ENCODE data around the gene BICRA. TPM values are rescaled to one million over a fixed set of nuclear protein-coding genes. Genes with fewer than 3 reads are reported as not detected.
A peak's percentile ranks its signal among the peaks of the same experiment; 100 is the strongest.

The BICRA gene
- total and polyA plus RNA-seq, 12 donors: 1.8 to 24.6 (median 9.0) TPM

GRCh38 chr19:47619763-47620162, 10.8 kb downstream of the BICRA start:
- 84 to 92% (median 87%) methylated on average over 6 of the region's 6 CpGs for WGBS, 4 donors
- H3K27me3 ChIP-seq: no peaks in the 10 kb centered on the region
- intact Hi-C loops (cut with DNase I): no loop called here
- no peaks in the 10 kb centered on the region for H3K9me3 ChIP-seq (replicated peaks in 1 of 3)
- H3K27ac ChIP-seq: no peak overlapping the region
- H3K4me1 ChIP-seq (replicated peaks in 1 of 2): peaks cover 14 to 30% of the 10 kb centered on the region in 2 donors
- TF ChIP-seq CTCF (IDR thresholded peaks at IDR 0.05) (no peak), POLR2A (IDR thresholded peaks at IDR 0.05) (no peak)
- no peak for DNase-seq
- H3K36me3 ChIP-seq (replicated peaks in 1 of 2): no peaks in the 10 kb centered on the region
- H3K4me3 ChIP-seq: no peak overlapping the region

DNA sequence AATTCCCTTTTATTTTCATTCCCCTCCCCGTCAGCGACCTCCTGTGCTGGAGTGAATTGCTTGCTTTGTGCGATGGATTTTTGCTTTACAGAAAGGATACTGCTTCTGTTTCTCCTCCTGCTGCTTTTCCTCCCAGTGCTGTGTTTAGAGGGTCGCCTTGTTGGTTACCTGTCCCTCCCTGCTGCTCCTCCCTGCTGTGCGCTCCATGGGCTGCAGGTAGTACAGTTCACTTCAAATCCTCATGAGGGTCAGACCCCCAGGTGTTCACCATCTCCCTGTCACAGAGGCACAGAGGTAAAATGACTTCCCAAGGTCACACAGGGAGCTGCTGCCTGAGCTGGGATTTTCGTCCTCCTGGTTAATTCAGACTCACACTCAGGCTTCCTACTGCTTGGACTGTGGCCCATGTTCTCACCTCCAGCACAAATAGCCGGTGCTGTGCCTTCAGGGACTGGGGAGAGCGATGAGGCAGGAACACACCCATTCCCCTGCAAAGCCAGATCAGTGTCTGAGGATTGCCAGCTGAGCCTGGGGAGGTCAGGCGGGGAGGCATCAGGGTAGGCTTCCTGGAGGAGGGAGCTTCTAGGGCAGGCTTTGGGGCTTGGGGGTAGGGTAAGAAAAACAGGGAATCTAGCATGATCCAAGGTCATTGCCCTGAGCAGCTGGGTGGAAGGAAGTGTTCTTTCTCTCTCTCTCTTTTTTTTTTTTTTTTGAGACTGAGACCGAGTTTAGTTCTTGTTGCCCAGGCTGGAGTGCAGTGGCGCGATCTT, 14.4 kb downstream of the BICRA start:
- no peak overlapping the region for H3K4me3 ChIP-seq
- no peaks in the 10 kb centered on the region for H3K36me3 ChIP-seq (replicated peaks in 1 of 2)
- TF ChIP-seq POLR2A (IDR thresholded peaks at IDR 0.05) (no peak), CTCF (IDR thresholded peaks at IDR 0.05) (no peak)
- H3K9me3 ChIP-seq (replicated peaks in 1 of 3): no peaks in the 10 kb centered on the region
- no peaks in the 10 kb centered on the region for H3K27me3 ChIP-seq
- intact Hi-C loops (cut with DNase I): no loop called here
- peaks cover 14 to 32% of the 10 kb centered on the region in 2 donors for H3K4me1 ChIP-seq (replicated peaks in 1 of 2)
- peak in 1 of 7 donors; percentile 35 for DNase-seq
- WGBS, 4 donors: 70 to 77% (median 74%) methylated on average over 10 to 12 of the region's 12 CpGs
- no peak overlapping the region for H3K27ac ChIP-seq

DNA sequence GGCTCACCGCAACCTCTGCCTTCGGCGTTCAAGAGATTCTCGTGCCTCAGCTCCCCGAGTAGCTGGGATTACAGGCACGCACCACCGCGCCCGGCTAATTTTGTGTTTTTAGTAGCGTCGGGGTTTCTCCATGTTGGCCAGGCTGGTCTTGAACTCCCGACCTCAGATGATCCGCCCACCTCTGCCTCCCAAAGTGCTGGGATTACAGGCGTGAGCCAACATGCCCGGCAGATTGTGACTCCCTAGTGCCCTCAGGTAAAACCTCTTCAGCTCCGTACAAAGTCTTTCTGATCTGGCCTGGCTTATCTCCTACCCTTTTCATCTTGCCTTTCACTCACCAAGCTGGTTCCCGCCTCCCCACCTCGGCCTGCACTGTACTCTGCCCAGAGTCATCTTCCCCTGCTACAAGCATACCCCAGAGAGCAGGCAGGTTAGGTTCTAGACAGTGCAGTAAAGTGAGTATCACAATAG, 15.0 kb downstream of the BICRA start:
- Histone ChIP-seq H3K4me1 (replicated peaks in 1 of 2) (peaks cover 9 to 26% of the 10 kb centered on the region in 2 donors), H3K27me3 (no peaks in the 10 kb centered on the region), H3K9me3 (replicated peaks in 1 of 3) (no peaks in the 10 kb centered on the region), H3K27ac (peak overlapping the region in 1 of 5 donors; percentile 10), H3K36me3 (replicated peaks in 1 of 2) (no peaks in the 10 kb centered on the region), H3K4me3 (no peak overlapping the region)
- no peak for DNase-seq
- intact Hi-C loops (cut with DNase I): no loop called here
- TF ChIP-seq POLR2A (IDR thresholded peaks at IDR 0.05) (no peak), CTCF (IDR thresholded peaks at IDR 0.05) (no peak)
- WGBS, 4 donors: 64 to 78% (median 69%) methylated on average over 18 of the region's 18 CpGs

DNA sequence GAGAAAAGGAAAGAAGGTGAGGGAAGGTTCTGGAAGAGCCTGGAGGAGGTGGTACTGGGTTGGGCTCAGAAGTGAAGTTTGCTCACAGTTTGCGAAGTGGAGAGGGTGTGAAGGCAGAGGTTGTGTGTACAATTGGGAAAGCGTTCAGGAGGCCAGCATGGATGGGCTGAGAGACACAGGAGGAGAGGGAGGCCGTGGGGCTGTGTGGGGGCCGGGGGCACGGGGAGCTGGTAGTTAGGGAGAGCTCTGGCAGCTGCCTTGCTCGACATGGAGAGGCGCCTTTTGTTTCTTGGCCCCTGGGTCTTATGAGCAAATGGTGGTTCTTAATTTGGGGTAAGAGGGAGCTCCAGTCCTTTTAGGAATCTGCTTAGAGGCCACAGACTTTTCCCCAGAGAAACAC, 16.7 kb downstream of the BICRA start:
- TF ChIP-seq CTCF (IDR thresholded peaks at IDR 0.05) (no peak), POLR2A (IDR thresholded peaks at IDR 0.05) (no peak)
- H3K4me1 ChIP-seq (replicated peaks in 1 of 2): peaks cover 9 to 23% of the 10 kb centered on the region in 2 donors
- H3K36me3 ChIP-seq (replicated peaks in 1 of 2): no peaks in the 10 kb centered on the region
- peak overlapping the region in 2 of 5 donors; percentile 3 to 44 for H3K27ac ChIP-seq
- no peaks in the 10 kb centered on the region for H3K27me3 ChIP-seq
- WGBS, 4 donors: 81 to 92% (median 86%) methylated on average over 4 to 7 of the region's 7 CpGs
- no peak overlapping the region for H3K4me3 ChIP-seq
- no peaks in the 10 kb centered on the region for H3K9me3 ChIP-seq (replicated peaks in 1 of 3)
- intact Hi-C loops (cut with DNase I): no loop called here
- no peak for DNase-seq

All from adrenal gland (tissue), 12 donors.